Umbilical cord (tissue), 2 donors: ENCODE results near the gene CILP2. TPM values are rescaled to one million over a fixed set of nuclear protein-coding genes. Genes with fewer than 3 reads are reported as not detected.

Source experiments
- DNase-seq: peaks from one replicate; pipeline ENCODE4 v3.0.0-alpha.2; 2015; ENCODE audit warnings: low spot score
- total RNA-seq: library from RNA; depleted of rRNA; stranded (reverse); fragments of >200 nt; gene quantifications from one replicate; pipeline ENCODE4 v1.2.3, GENCODE V29; 2014; ENCODE audit warnings: low replicate concordance; ENCODE audit not compliant: insufficient read depth

CILP2 gene
- total RNA-seq, 1 donor from 2014 or later = 20.5 TPM

DNA sequence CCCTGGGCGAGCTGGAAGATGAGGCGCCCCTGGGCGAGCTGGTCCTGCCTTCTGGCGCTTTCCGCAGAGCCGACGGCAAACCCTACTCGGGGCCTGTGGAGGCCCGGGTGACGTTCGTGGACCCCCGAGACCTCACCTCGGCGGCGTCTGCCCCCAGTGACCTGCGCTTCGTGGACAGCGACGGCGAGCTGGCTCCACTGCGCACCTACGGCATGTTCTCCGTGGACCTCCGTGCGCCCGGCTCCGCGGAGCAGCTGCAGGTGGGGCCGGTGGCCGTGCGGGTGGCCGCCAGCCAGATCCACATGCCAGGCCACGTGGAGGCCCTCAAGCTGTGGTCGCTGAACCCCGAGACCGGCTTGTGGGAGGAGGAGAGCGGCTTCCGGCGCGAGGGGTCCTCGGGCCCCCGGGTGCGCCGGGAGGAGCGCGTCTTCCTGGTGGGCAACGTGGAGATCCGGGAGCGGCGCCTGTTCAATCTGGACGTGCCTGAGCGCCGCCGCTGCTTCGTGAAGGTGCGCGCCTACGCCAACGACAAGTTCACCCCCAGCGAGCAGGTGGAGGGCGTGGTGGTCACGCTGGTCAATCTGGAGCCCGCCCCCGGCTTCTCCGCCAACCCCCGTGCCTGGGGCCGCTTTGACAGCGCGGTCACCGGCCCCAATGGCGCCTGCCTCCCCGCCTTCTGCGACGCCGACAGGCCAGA, 6.3 kb downstream of the CILP2 start:
- no peak for DNase-seq

DNA sequence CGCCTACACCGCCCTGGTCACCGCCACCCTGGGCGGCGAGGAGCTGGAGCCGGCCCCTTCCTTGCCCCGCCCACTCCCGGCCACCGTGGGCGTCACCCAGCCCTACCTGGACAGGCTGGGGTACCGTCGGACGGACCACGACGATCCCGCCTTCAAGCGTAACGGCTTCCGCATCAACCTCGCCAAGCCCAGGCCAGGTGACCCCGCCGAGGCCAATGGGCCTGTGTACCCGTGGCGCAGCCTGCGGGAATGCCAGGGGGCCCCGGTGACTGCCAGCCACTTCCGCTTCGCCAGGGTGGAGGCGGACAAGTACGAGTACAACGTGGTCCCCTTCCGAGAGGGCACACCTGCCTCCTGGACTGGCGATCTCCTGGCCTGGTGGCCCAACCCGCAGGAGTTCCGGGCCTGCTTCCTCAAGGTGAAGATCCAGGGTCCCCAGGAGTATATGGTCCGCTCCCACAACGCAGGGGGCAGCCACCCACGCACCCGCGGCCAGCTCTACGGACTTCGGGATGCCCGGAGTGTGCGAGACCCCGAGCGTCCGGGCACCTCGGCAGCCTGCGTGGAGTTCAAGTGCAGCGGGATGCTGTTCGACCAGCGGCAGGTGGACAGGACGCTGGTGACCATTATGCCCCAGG, 7.0 kb downstream of the CILP2 start:
- DNase-seq = no peak

DNA sequence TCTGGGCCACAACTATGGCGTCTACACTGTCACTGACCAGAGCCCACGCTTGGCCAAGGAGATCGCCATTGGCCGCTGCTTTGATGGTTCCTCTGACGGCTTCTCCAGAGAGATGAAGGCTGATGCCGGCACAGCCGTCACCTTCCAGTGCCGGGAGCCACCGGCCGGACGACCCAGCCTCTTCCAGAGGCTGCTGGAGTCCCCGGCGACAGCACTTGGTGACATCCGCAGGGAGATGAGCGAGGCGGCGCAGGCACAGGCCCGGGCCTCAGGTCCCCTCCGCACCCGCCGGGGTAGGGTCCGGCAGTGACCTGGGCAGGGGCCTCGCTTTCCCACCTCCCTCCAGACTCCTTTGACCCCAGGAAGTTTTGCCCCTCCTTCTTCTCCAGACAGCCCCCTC, 7.6 kb downstream of the CILP2 start:
- DNase-seq = no peak

DNA sequence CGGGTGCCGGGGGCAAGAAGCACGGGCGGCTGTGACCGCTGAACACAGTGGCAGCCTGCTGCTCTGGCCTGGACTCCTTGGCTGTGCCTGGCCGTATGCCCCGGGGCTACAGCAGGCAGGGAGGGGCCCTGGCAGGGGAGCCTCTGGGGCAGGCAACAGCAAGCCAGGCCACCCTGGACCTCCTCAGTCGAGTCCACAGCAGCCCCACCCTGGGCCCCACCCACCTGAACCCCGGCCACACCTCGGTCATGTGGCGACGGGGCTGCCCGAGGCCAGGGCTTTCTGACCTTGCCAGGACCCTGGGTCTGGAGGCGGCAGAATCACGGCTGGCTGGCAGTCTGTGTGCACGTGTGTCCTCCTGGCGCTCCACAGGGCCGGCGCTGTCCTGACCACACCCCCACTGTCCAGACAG, 8.7 kb downstream of the CILP2 start:
- no peak for DNase-seq

DNA sequence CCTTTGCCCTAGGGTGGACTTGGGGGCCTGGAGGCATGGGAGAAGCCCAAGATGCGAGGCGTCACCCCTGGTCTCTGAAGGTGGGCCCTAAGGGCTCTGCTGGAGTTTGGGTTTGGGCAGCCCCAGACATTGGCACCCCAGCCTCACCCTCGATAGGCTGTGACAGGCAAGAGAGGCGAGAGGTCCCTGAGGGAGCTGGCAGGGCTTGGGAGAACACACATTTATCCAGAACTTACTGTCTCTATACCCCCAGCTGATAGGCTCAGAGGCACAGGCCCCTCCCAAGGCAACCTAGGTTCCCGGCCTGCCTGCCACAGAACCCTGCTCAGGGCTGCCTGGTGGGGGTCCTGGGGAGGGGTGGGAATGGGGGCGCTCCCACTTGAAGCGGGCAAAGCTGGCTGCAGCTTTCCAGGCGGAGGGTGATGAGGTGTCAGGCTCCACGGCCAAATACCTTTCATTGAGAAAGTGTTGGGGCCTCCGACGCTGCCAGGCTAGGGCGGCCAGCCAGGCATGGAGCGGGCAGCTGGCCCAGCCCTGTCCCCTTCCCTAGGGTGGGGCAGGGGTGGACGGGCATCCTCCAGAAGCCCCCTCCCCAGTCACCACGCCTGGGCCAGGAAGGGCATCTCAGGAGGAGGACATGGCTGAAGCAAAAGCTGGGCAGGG, 9.7 kb downstream of the CILP2 start:
- no peak for DNase-seq

DNA sequence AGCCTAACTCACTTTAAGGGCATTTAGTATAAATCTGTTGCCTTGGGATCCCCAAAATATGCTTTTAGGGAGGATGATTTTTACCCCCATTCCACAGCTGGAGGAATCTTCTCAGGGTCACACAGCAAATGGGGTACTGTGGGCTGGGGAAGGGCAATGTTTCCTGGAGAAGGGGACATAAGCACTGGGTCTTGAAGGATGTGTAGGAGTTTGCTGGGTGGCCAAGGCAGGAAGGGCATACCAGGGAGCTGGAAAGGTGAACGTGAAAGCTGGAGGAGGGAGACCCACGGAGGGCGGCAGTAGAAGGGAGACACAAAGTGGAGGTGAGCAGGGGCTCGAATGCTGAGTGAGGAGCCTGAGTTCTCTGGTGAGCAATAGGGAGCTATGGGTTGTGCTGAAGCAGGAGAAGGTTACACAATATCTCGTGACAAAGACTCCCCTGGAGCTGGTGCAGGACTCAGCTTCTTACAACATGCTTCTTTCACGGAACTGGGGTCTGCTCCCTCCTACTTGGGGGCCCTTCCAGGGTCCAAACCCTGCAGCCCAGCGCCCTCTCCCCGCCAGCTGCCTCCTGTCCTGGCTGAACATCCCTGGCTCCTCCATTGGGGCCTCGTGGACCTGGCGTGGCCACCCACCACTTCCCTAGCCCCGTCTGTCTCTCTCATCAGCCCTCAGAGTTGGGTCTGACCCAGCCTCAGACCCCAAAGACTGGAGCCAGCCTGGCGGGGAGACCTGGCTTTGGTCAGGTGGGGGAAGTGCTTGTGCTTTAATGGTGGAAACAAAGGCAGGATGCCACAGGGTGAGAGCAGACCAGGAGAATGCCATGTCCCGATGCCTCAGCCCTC, 11.1 kb downstream of the CILP2 start:
- DNase-seq = no peak

DNA sequence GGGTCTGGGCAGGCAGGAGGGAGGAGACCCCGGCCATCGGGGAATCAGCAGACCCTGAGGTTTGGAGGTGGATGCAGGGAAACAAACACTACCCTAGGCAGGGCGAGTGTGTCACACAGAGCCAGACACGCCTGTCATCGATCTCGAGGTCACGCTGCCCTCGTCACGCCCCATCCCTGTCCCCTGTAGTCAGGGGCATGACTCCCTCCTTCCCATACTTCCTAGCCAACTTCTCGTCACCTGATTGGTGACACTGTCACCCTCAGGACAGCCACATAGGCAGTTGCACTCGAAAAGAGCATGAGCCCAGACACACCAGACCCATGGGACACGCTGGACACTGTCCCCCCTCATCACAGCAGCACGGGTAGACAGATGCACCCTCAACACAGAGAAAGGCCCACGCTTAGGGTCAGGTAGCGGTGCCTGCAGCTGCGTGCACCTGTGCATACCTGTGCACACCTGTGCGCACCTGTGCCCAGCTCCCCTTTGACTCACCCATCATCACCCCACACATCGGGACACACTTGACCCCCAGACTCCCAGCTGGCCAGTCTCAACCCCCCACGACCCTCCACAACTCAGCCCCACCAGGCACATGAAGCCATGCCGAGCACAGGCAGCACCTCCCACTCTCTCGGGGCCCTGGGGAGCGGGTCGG, 11.9 kb downstream of the CILP2 start:
- no peak for DNase-seq

DNA sequence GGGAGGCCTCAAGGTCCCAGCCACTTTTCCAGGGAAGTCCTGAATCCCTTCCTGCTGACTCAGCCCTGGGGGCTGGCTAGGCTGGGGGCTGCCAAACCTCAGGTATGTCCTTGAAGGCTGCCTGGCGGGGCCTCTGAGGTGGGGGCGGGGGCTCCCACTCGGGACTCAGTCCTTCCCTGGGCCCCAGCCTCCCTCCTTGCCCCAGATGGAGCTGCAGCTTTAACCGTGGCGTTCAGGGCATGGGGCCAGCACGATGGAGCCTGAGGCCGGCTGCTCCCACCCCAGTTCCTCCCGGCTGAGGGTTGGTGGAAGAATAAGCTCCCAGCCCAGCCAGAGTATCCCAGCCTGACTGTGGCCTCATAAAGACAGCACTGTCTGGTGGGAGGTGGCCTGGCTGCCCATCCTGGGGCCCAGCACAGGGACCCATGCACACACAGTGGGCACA, 12.4 kb downstream of the CILP2 start:
- DNase-seq = peak; percentile 67

DNA sequence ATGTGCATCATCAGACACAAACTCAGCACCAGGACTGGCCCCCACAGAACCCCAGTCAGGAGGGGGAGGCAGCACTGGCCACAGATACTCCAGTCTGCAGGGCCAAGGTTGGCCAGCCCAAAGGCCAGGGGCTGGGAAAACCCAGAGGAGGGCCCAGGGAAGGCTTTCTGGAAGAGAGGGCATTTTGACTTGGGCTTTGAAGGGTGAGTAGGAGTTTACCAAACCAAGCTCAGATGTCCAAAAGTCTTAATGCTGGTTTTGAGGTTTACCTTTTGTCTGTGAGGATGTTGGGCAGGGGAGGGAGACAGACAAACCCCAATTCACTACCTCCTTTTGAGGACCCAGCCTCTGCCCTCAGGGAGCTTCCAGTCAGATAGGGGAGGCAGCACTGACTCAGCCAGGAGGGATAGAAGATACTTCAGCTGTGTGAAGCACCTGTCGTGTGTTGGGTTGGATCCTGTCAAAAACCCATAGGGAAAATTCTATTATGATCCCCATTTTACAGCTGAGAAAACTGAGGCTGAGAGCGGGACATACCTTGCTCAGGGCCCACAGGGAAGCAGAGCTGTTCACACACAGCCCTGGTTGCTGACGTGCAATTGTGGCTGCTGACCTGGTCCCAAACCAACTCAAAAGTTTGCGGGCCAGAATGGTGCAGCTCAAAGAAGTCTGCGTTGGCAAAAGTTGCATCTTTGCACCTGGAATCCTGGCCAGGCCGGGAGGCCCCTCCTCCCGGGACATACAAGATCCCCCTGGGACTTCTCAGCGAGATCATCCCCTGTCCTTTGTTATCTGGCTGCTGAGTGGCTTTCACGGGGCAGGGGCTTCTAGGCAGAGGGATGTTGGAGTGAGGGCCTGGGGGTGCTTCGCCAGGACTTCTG, 13.1 kb downstream of the CILP2 start:
- no peak for DNase-seq

DNA sequence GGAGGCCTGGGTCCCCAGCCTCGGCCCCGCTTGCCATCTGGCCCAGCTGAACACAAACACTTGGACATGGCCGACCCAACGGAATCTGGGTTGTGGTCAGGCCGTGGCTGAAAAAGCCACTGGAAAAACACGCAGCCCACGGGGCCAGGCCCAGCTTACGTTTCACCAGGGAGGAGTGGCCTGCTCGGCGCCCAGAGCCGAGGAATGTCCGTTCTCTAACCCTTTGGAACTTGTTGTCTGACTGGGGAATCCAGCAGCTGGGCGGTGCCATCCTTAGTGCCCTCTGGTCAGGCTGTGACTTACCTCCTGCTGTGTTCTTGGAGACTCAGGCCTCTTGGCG, 13.8 kb downstream of the CILP2 start:
- no peak for DNase-seq

DNA sequence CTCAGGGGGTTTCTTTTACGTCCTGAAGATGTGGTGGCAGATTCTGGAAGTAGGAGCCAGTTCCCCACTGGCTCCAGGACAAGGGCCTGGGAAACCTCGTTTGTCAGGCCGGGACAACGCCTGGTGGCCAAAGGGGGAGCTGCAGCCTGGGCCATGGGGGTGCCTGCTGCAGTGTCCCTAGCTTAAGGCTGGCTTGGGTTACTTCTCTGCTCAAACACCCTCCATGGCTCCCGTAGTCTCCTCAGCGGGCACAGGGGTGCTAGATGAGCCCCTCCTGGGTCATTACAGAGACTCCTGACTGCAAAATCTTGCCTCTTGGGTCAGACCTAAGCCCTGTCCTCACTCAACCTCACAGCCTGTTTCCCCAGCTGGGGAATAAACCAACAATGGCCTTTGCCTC, 14.7 kb downstream of the CILP2 start:
- DNase-seq = no peak

DNA sequence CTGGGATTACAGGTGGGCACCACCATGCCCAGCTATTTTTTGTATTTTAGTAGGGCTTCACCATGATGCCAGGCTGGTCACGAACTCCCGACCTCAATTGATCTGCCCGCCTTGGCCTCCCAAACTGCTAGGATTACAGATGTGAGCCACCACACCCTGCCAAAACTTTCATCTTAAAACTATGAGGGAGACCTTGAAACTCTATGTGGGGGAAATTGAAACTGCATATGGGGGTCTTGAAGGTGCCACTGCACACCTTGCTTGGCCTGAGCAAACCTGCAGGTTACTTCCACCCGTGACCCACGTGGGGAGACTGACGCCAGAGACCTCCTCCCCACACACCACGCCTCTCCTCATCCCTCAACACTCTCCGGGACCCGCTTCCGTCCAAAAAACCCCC, 15.6 kb downstream of the CILP2 start:
- no peak for DNase-seq

DNA sequence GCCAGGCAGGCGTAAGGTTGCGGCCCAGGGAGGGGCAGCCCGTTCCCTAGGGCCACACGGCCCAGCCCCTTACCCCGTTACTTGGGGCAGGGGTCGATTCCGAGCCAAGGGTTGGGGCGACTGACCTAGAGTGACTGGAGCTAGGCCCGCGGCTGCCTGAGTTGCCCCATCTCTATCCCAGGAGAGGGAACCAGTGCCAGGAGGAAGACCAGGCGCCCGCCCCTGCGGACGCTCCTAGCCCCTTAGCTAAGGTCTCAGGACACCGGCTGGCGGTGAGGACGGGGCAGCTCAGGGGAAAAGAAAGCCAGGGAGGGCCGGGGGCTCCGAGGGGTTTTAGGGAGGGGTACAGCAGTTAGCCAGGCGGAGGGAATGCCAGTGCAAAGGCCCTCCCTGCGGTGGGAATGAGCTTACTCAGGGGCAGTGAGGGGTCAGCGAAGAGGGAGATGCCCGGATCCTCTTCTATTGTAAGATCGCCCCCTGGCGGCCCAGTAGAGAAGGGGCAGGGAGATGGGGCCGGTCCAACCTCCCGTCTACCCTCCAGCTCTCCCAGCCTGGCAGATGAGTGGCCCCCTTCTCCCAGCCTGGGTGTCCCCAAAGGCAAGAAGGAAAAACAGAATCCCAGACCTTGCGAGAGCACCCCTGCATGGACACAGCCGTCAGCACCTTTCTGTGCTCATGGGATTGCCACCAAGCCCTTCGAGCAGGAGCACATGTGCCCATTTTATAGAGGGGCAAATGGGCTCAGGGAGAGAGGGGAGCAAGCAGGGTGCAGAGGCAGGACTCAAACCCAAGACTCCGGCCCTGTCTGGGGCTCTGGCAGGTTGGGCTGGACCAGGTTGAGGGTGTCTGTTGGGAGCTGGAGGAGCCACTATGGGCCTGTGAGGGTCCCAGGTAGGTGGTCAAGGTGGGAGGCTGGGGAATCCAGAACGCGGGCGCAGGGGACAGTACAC, 16.3 kb downstream of the CILP2 start:
- DNase-seq = no peak

DNA sequence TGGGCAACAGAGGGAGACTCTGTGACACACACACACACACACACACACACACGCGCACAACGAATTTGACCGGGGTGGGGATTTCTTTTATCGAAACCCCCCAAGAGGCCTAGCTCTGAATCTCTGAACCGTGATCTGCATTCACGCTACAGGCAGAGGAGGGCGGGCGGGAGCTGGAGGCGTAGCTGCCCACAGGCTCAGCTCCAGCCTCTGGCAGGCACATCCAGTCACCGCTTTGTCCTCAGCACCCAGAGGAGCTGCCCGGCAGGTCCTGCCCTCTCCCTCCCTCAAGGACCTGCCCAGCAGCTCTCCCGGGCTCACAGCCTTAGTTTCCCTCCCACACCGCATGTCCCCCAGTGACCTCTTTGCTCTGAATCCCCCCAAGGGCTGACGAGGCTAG, 20.0 kb downstream of the CILP2 start:
- no peak for DNase-seq

DNA sequence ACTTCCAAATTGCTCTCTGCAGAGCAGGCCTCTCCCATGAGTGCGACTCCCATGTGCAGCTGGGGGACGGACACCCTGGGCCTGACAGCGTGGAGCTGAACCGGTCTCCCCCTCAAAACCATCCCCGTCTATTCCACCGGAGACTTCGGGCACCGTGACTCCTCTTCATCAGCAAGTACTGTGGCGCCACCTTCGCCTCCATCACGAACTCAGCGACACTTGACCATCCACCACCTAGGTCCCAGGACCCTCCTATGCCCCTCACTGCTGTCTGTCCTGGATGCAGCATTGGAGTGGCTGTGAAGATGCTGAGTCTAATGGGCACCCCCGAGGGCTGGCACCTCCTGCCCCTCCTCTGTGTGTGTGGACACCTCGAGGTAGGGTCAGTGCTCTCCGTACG, 20.6 kb downstream of the CILP2 start:
- no peak for DNase-seq

DNA sequence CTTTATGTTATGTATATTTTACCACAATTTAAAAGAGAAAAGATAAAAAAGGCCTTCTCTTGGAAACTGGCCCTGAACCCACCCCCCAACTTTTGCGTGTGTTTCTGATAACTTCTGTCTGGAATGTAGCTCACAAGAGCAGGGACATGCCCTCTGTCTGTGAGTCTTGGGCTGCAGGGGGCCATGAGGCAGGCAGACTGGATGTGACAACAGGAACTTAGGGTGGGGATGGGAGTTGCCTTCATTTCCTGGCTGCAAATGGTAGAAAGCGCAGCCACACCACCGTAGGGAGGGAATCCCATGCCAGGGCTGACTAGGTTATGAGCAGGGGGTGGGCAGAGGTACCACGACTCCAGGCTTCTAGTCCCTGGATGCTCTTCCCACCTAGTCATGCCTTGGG, 21.9 kb downstream of the CILP2 start:
- no peak for DNase-seq

DNA sequence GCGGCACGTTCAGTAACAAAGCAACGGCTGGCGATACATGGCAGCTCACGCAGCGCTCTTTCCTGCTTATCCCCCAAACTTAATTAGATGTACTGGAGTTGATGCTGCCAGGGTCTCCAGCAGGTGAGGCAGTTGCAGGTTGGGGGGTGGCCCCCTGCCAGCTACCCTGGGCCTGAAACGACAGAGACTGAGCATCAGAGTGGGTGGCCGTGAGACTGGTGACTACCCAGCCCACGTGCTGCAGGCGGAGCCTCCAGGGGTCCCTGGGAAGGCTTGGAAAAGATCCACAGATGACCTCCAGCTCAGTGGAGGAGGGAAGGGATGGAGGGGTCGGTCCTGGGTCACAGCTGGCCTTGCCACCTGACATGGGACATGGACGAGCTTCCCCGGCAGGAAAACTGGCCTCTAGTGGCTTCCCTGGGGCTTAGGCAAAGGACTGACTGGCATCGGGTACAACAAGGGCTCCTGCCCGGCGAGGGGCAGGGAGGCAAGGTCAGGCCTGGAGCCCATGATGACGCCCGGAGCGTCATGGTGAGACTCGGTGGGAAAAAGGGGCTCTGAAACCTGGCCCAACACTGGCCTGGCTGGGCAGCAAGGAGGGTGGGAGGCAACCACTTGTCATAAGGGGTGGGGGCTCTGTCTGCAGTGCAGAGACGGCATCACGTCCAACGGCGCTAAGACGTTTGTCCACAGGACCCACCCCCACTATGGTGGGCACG, 24.0 kb downstream of the CILP2 start:
- DNase-seq = no peak

DNA sequence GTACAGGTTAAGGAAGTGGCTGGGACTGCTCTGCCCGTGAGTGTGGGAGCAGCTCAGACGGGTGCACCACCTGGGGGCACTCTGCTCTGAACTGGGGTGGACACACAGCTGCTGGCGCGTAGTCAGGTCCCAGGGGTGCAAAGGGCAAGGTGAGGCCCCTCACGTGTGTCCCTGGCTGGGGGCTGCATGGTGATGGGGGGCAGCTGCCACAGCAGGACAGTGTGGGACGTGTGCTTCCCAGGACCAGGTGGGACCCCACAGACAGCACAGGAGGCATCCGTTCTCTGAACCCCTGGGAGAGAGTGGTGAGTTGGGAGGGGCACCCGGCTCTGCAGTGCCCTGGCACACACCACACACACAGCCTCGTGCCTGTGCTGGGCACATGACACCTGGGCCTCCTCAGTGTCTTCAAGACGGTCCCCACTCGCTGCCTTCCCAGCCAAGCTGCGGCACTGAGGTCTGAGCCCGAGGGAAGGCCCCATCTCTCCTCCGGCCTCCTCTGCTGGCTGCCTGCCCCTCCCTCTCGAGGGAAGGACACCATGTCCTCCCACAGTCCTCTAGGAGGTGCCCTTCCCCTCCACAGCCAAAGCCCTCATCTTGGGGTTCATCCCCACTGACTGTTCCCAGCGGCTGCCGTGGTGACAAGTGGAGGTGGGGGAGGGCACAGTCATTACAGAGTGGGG, 24.7 kb downstream of the CILP2 start:
- no peak for DNase-seq
